ENCODE data around the gene PYDC2. TPM values are rescaled to one million over a fixed set of nuclear protein-coding genes. Genes with fewer than 3 reads are reported as not detected.

PYDC2 gene
- total RNA-seq, 1 experiment from 2014 or later = not detected

GRCh38 chr3:191509078-191509477, 48.1 kb downstream of the PYDC2 start:
- no TSS peak for BruUV-seq (replicated peaks)
- H3K9me2 ChIP-seq (ENCODE audit: insufficient read depth) = no peaks in the 10 kb centered on the region; the same call in 1 of the 2 replicates
- H4K20me1 ChIP-seq (ENCODE audit: insufficient read depth) = no peaks in the 10 kb centered on the region
- ChIA-PET CTCF (no interaction called here), POLR2A (ENCODE audit: unreplicated experiment) (no interaction called here)
- no peaks in the 10 kb centered on the region for H3K79me2 ChIP-seq (ENCODE audit: low read depth)
- no peaks in the 10 kb centered on the region for H3F3A ChIP-seq (ENCODE audit: insufficient read depth, low read depth)
- no peak overlapping the region for H3K27ac ChIP-seq
- no peak overlapping the region for H3K4me3 ChIP-seq
- TF ChIP-seq CTCF (conservative IDR thresholded peaks at IDR 0.05) (no peak), EZH2 (IDR thresholded peaks at IDR 0.05; ENCODE audit: low read depth) (no peak)
- H3K27me3 ChIP-seq (ENCODE audit: insufficient read depth, low read depth) = no peaks in the 10 kb centered on the region
- H3K4me2 ChIP-seq = no peak overlapping the region
- no peaks in the 10 kb centered on the region for H3K9me3 ChIP-seq (ENCODE audit: insufficient read depth, low read depth)
- no peak for DNase-seq
- no peak overlapping the region for H2AFZ ChIP-seq
- no peaks in the 10 kb centered on the region for H3K36me3 ChIP-seq (ENCODE audit: low read depth)
- intact Hi-C loops (cut with micrococcal nuclease; ENCODE audit: unreplicated experiment) = no loop called here
- H3K4me1 ChIP-seq (replicated peaks; ENCODE audit: insufficient read depth) = no peaks in the 10 kb centered on the region

Other genes starting within 250 kb of the PYDC2 start
- 106 and 118 TPM in 2 replicates for gene CCDC50, start 131.8 kb upstream of the PYDC2 start, total RNA-seq (2021)
- 1.1 TPM in 2 replicates for gene UTS2B, start 130.6 kb upstream of the PYDC2 start, total RNA-seq (2021)